ENCODE results near the gene CREB3L2. TPM values are rescaled to one million over a fixed set of nuclear protein-coding genes. Genes with fewer than 3 reads are reported as not detected.

The CREB3L2 gene
- total and polyA plus RNA-seq, 2 of the 13 experiments (the other 11 are each of a cell fraction or from before 2014, with no cell fraction given) = 22.1 to 41.1 TPM

GRCh38 chr7:137967143-137968018 lies 34.5 kb downstream of the CREB3L2 start (continued):
- TF ChIP-seq FOXP1 (IDR thresholded peaks at IDR 0.05) (no peak), FOXP1 (CRISPR knock-in tag; IDR thresholded peaks at IDR 0.05) (peak; percentile 44; the same call in 1 of the 2 replicates), TFDP2 (CRISPR knock-in tag; IDR thresholded peaks at IDR 0.05) (no peak), ARID5B (CRISPR knock-in tag; IDR thresholded peaks at IDR 0.05) (peak; percentile 55), RBM22 (optimal IDR thresholded peaks at IDR 0.05; ENCODE audit: low read length) (peak; percentile 36), PITX1 (CRISPR knock-in tag; IDR thresholded peaks at IDR 0.05) (peak; percentile 80; the same call in 1 of the 2 replicates), SALL1 (CRISPR knock-in tag; IDR thresholded peaks at IDR 0.05) (peak; percentile 73), ZNF354B (CRISPR knock-in tag; IDR thresholded peaks at IDR 0.05) (no peak), ZNF615 (CRISPR knock-in tag; IDR thresholded peaks at IDR 0.05; ENCODE audit: borderline replicate concordance) (0 out of 2 replicates have a peak, but pooled peaks have one; percentile 52), SKI (IDR thresholded peaks at IDR 0.05; ENCODE audit: partially characterized antibody) (no peak), ZKSCAN8 (CRISPR knock-in tag; IDR thresholded peaks at IDR 0.05; ENCODE audit: borderline replicate concordance) (peak; percentile 47; the same call in 1 of the 2 replicates), HNF4G (IDR thresholded peaks at IDR 0.05; ENCODE audit: borderline replicate concordance, low read depth, low read length) (peak; percentile 63; the same call in 1 of the 2 replicates), HNF4G (CRISPR knock-in tag; IDR thresholded peaks at IDR 0.05; ENCODE audit: borderline replicate concordance, low read depth) (peak; percentile 54; the same call in 1 of the 2 replicates), ZFY (CRISPR knock-in tag; IDR thresholded peaks at IDR 0.05) (peak; percentile 23; the same call in 1 of the 2 replicates), DPF2 (CRISPR knock-in tag; IDR thresholded peaks at IDR 0.05; ENCODE audit: borderline replicate concordance, low read depth) (0 out of 2 replicates have a peak, but pooled peaks have one; percentile 25)
- TF ChIP-seq, protein P1, sequence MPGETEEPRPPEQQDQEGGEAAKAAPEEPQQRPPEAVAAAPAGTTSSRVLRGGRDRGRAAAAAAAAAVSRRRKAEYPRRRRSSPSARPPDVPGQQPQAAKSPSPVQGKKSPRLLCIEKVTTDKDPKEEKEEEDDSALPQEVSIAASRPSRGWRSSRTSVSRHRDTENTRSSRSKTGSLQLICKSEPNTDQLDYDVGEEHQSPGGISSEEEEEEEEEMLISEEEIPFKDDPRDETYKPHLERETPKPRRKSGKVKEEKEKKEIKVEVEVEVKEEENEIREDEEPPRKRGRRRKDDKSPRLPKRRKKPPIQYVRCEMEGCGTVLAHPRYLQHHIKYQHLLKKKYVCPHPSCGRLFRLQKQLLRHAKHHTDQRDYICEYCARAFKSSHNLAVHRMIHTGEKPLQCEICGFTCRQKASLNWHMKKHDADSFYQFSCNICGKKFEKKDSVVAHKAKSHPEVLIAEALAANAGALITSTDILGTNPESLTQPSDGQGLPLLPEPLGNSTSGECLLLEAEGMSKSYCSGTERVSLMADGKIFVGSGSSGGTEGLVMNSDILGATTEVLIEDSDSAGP (CRISPR knock-in tag; IDR thresholded peaks at IDR 0.05; ENCODE audit: borderline replicate concordance) = peak; percentile 60; the same call in 1 of the 2 replicates
- TF ChIP-seq, protein P2, sequence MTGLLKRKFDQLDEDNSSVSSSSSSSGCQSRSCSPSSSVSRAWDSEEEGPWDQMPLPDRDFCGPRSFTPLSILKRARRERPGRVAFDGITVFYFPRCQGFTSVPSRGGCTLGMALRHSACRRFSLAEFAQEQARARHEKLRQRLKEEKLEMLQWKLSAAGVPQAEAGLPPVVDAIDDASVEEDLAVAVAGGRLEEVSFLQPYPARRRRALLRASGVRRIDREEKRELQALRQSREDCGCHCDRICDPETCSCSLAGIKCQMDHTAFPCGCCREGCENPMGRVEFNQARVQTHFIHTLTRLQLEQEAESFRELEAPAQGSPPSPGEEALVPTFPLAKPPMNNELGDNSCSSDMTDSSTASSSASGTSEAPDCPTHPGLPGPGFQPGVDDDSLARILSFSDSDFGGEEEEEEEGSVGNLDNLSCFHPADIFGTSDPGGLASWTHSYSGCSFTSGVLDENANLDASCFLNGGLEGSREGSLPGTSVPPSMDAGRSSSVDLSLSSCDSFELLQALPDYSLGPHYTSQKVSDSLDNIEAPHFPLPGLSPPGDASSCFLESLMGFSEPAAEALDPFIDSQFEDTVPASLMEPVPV (CRISPR knock-in tag; IDR thresholded peaks at IDR 0.05) = 0 out of 2 replicates have a peak, but pooled peaks have one; percentile 44
- TF ChIP-seq, protein P3, sequence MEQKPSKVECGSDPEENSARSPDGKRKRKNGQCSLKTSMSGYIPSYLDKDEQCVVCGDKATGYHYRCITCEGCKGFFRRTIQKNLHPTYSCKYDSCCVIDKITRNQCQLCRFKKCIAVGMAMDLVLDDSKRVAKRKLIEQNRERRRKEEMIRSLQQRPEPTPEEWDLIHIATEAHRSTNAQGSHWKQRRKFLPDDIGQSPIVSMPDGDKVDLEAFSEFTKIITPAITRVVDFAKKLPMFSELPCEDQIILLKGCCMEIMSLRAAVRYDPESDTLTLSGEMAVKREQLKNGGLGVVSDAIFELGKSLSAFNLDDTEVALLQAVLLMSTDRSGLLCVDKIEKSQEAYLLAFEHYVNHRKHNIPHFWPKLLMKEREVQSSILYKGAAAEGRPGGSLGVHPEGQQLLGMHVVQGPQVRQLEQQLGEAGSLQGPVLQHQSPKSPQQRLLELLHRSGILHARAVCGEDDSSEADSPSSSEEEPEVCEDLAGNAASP (CRISPR knock-in tag; IDR thresholded peaks at IDR 0.05; ENCODE audit: borderline replicate concordance) = 0 out of 2 replicates have a peak, but pooled peaks have one; percentile 12
